PC-3 (cell line): Measurements from ENCODE around the gene PAOX. TPM values are rescaled to one million over a fixed set of nuclear protein-coding genes. Genes with fewer than 3 reads are reported as not detected.

Source experiments
- ATAC-seq: fragments of 200-7000 bp; cut with Tn5 transposase; 2 replicates; pipeline ENCODE4 v1.9.1; 2020; ENCODE audit warnings: mild to moderate bottlenecking, moderate library complexity
- BruUV-seq: library from RNA; stranded (reverse); fragments of 400-500 nt; replicated peaks from 2 replicates; lab custom pipeline; 2021; lab: Mats Ljungman, UMichigan
- CTCF ChIA-PET: fragments of 300-600 bp; sonication (Branson Sonifier 250); formaldehyde crosslinking; loops from one replicate; lab custom pipeline; 2022; ENCODE audit warnings: antibody characterized with exemption; lab: Charles Lee
- POLR2A ChIA-PET: fragments of 300-600 bp; sonication (Branson Sonifier 250); formaldehyde crosslinking; loops from one replicate; lab custom pipeline; 2022; ENCODE audit warnings: antibody characterized with exemption; ENCODE audit not compliant: unreplicated experiment; lab: Charles Lee
- DNase-seq: peaks from one replicate; pipeline ENCODE4 v3.0.0-alpha.2; 2015
- H2AFZ ChIP-seq: fragments of 300-600 bp; sonication (generic); 2 replicates; pipeline ENCODE4 v1.6.0; 2016; ENCODE audit warnings: antibody characterized with exemption, low read length
- H3F3A ChIP-seq: fragments of 300-600 bp; sonication (generic); one replicate; pipeline ENCODE4 v1.6.0; 2017; ENCODE audit warnings: antibody characterized with exemption, low read length, control low read depth, mild to moderate bottlenecking; ENCODE audit not compliant: unreplicated experiment
- H3K27ac ChIP-seq: fragments of 300-600 bp; sonication (generic); 2 replicates; pipeline ENCODE4 v1.5.1; 2016; ENCODE audit warnings: mild to moderate bottlenecking, low read length
- H3K27me3 ChIP-seq: fragments of 300-600 bp; sonication (generic); 2 replicates; pipeline ENCODE4 v1.6.1; 2016; ENCODE audit warnings: low read length, mixed read lengths
- H3K36me3 ChIP-seq: fragments of 300-600 bp; sonication (generic); 2 replicates; pipeline ENCODE4 v1.6.1; 2016; ENCODE audit warnings: low read depth, mixed run types, low read length, mixed read lengths
- H3K4me1 ChIP-seq: fragments of 300-600 bp; sonication (generic); 2 replicates; pipeline ENCODE4 v1.5.1; 2016; ENCODE audit warnings: low read length; ENCODE audit not compliant: insufficient read depth
- H3K4me2 ChIP-seq: fragments of 300-600 bp; sonication (generic); 2 replicates; pipeline ENCODE4 v1.6.0; 2016; ENCODE audit warnings: low read length
- H3K4me3 ChIP-seq: fragments of 300-600 bp; sonication (generic); 2 replicates; pipeline ENCODE4 v1.5.1; 2016; ENCODE audit warnings: mild to moderate bottlenecking, low read length, mixed read lengths
- H3K79me2 ChIP-seq: fragments of 300-600 bp; sonication (generic); 2 replicates; pipeline ENCODE4 v1.6.1; 2017; ENCODE audit warnings: low read length, mixed read lengths
- H3K9ac ChIP-seq: fragments of 300-600 bp; sonication (generic); 2 replicates; pipeline ENCODE4 v1.6.0; 2016; ENCODE audit warnings: mild to moderate bottlenecking, low read length
- H3K9me2 ChIP-seq: fragments of 300-600 bp; sonication (generic); replicated peaks from 2 replicates; pipeline ENCODE4 v1.6.1; 2016; ENCODE audit warnings: mixed run types, low read length, mixed read lengths
- H3K9me3 ChIP-seq: fragments of 300-600 bp; sonication (generic); 2 replicates; pipeline ENCODE4 v1.6.1; 2016; ENCODE audit warnings: low read length, mixed read lengths
- H4K20me1 ChIP-seq: fragments of 300-600 bp; sonication (generic); 2 replicates; pipeline ENCODE4 v1.6.1; 2016; ENCODE audit warnings: low read length, mixed read lengths
- EZH2 ChIP-seq: fragments of 300-600 bp; sonication (generic); IDR thresholded peaks from one replicate; pipeline ENCODE4 v1.6.1; 2017; ENCODE audit warnings: antibody characterized with exemption, mild to moderate bottlenecking, low read length; ENCODE audit not compliant: unreplicated experiment
- EZH2phosphoT487 ChIP-seq: fragments of 300-600 bp; sonication (generic); IDR thresholded peaks from 2 replicates; pipeline ENCODE4 v1.6.1; 2018; ENCODE audit warnings: mild to moderate bottlenecking, antibody characterized with exemption, low read length, borderline replicate concordance
- intact Hi-C: fragments of 100-400 bp; cut with micrococcal nuclease; formaldehyde crosslinking; loops from 2 replicates; pipeline ENCODE4 v1.9.0; 2023
- total RNA-seq: library from RNA; depleted of rRNA; stranded (reverse); fragments of >200 nt; gene quantifications from 2 replicates; pipeline ENCODE4 v1.2.3, GENCODE V29; 2014
- TF ChIP-seq, protein P1 (sequence below): fragments of 300-600 bp; sonication (generic); conservative IDR thresholded peaks from 2 replicates; pipeline ENCODE4 v1.5.1; 2017; ENCODE audit warnings: antibody characterized with exemption, low read depth, mild to moderate bottlenecking, low read length

The PAOX gene
- total RNA-seq, 1 experiment from 2014 or later = 4.1 TPM

DNA sequence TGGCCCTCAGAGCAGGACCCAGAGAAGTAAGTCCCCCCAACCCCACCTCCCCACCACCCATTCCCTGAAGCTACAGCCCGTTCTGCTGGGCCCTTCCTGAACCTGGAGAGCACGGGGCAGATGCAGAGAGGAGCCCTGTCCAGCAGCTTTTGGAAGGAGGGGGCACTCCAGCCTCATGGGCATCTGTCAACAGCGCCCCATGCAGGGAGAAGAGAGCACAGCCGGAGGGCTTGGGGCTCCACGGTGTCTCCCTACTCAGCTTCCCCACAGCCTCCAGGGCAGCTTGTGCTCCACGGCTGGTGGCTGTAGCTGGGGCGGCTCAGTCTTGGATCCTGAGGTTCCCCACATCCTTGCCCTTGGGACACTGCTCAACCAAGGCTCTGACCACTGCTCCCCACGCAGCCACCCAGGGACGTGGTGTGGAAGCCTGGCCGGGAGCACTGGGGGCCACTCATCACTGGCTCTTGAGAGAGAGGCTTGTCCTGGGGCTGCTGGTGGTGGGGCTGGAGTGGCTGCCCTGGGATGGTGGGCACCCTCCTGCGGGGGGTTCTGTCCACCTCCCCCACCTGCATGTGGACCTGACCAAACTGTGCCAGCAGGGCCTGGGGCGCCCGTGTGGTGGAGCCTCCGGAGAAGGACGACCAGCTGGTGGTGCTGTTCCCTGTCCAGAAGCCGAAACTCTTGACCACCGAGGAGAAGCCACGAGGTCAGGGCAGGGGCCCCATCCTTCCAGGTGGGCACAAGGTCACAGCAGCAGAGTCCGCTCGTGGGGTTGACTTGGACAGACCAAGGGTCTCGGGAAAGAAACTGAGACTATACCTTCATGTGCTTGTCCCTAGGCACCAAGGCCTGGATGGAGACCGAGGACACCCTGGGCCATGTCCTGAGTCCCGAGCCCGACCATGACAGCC, 27.4 kb upstream of the PAOX start:
- Histone ChIP-seq H3K4me3 (no peak overlapping the region), H2AFZ (no peak overlapping the region), H3K79me2 (no peaks in the 10 kb centered on the region), H3K9ac (no peak overlapping the region), H3K4me1 (0 out of 2 replicates have a peak, but pooled peaks cover 2% of the 10 kb centered on the region), H3K4me2 (no peak overlapping the region), H3F3A (no peaks in the 10 kb centered on the region), H3K9me2 (no peaks in the 10 kb centered on the region), H3K36me3 (no peaks in the 10 kb centered on the region), H3K27ac (no peak overlapping the region), H3K9me3 (no peaks in the 10 kb centered on the region), H3K27me3 (no peaks in the 10 kb centered on the region), H4K20me1 (no peaks in the 10 kb centered on the region)
- no peak for DNase-seq
- ChIA-PET POLR2A (no interaction called here), CTCF (no interaction called here)
- BruUV-seq = no TSS peak
- intact Hi-C loops = no loop called here
- TF ChIP-seq EZH2 = no peak
- TF ChIP-seq, protein P1, sequence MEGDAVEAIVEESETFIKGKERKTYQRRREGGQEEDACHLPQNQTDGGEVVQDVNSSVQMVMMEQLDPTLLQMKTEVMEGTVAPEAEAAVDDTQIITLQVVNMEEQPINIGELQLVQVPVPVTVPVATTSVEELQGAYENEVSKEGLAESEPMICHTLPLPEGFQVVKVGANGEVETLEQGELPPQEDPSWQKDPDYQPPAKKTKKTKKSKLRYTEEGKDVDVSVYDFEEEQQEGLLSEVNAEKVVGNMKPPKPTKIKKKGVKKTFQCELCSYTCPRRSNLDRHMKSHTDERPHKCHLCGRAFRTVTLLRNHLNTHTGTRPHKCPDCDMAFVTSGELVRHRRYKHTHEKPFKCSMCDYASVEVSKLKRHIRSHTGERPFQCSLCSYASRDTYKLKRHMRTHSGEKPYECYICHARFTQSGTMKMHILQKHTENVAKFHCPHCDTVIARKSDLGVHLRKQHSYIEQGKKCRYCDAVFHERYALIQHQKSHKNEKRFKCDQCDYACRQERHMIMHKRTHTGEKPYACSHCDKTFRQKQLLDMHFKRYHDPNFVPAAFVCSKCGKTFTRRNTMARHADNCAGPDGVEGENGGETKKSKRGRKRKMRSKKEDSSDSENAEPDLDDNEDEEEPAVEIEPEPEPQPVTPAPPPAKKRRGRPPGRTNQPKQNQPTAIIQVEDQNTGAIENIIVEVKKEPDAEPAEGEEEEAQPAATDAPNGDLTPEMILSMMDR = 0 out of 2 replicates have a peak, but pooled peaks have one; percentile 13
- ATAC-seq = no peak

DNA sequence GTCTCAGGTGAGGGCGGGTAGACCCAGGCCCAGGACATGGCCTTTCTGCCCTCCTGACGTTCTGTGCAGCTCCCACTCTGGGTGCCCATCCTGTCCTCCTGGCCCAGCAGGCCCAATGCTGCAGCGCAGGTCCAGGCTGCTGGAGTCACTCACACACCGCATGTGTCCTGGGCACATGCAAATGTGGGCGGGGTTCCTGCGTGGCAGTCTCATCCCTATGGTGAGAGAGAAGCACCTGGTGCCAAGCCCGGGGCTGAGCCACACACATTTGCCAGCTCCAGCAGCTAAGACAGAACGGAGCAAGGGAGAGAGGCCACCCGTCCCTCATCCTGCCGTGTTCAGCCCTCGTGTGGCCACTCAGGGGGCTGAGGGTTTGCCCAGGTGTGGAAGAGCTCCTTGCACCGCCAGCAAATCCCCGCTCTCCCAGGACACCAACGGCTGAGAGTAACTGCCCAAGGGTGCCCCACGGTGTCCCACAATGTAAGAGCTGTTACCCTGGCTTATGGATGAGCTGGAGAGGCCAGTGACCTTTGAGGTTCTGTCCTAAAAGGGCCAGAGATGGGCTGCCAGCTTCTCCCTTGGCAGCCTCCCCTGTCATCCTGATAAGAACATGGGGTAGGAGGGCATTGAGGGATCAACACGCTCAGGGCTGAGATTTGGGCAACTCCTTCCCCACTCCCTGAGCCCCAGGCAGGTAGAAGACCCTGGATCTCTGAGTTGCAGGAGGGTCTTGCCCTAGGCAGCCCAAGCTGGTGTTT, 25.7 kb upstream of the PAOX start:
- H3K4me3 ChIP-seq = no peak overlapping the region
- no peaks in the 10 kb centered on the region for H3K9me2 ChIP-seq
- H3K27me3 ChIP-seq = no peaks in the 10 kb centered on the region
- ChIA-PET POLR2A (no interaction called here), CTCF (no interaction called here)
- ATAC-seq (no peak), DNase-seq (no peak)
- 0 out of 2 replicates have a peak, but pooled peaks cover 4% of the 10 kb centered on the region for H3K4me1 ChIP-seq
- intact Hi-C loops = no loop called here
- no peak overlapping the region for H3K9ac ChIP-seq
- TF ChIP-seq EZH2phosphoT487 (no peak), EZH2 (no peak)
- TF ChIP-seq, protein P1 = no peak
- H2AFZ ChIP-seq = no peak overlapping the region
- H3K4me2 ChIP-seq = no peak overlapping the region
- no TSS peak for BruUV-seq
- no peaks in the 10 kb centered on the region for H4K20me1 ChIP-seq
- H3F3A ChIP-seq = no peaks in the 10 kb centered on the region
- no peak overlapping the region for H3K27ac ChIP-seq
- H3K36me3 ChIP-seq = no peaks in the 10 kb centered on the region
- H3K79me2 ChIP-seq = no peaks in the 10 kb centered on the region
- H3K9me3 ChIP-seq = no peaks in the 10 kb centered on the region
